ENCODE results near the gene ARFGEF2.
"Not testable (repeated sequence)": the region's sequence is repeated elsewhere in the genome, so short reads cannot be mapped to it uniquely, and the experiment has no call there.

Gene ARFGEF2

GRCh38 chr20:48962976-48963771 is 41.7 kb downstream of the ARFGEF2 start:
- H3K4me1 ChIP-seq (ENCODE audit: control insufficient read depth in 2 of 2, insufficient read depth in 2 of 2, low read length in 2 of 2): no peaks in the 10 kb centered on the region
- H3K36me3 ChIP-seq (ENCODE audit: control insufficient read depth in 2 of 2, insufficient read depth in 2 of 2, low read length in 2 of 2): peaks cover 30 to 53% of the 10 kb centered on the region in 2 donors
- H3K4me3 ChIP-seq (ENCODE audit: low read length in 2 of 2): no peak overlapping the region
- H3K9ac ChIP-seq (ENCODE audit: low read depth in 1 of 2, low read length in 2 of 2): no peak overlapping the region
- no peaks in the 10 kb centered on the region for H3K27me3 ChIP-seq (ENCODE audit: control insufficient read depth in 2 of 2, insufficient read depth in 2 of 2, low read length in 2 of 2)
- peak overlapping the region; percentile 48 to 73 for H3K27ac ChIP-seq (ENCODE audit: low read depth in 2 of 2, low read length in 2 of 2)
- H3K9me3 ChIP-seq (ENCODE audit: control insufficient read depth in 2 of 2, low read length in 2 of 2): no peaks in the 10 kb centered on the region

GRCh38 chr20:48965189-48965910 is 43.8 kb downstream of the ARFGEF2 start:
- H3K36me3 ChIP-seq (ENCODE audit: control insufficient read depth in 2 of 2, insufficient read depth in 2 of 2, low read length in 2 of 2): peaks cover 41 to 54% of the 10 kb centered on the region in 2 donors
- H3K4me3 ChIP-seq (ENCODE audit: low read length in 2 of 2): no peak overlapping the region
- H3K27me3 ChIP-seq (ENCODE audit: control insufficient read depth in 2 of 2, insufficient read depth in 2 of 2, low read length in 2 of 2): no peaks in the 10 kb centered on the region
- no peaks in the 10 kb centered on the region for H3K4me1 ChIP-seq (ENCODE audit: control insufficient read depth in 2 of 2, insufficient read depth in 2 of 2, low read length in 2 of 2)
- no peak overlapping the region for H3K27ac ChIP-seq (ENCODE audit: low read depth in 2 of 2, low read length in 2 of 2)
- H3K9ac ChIP-seq (ENCODE audit: low read depth in 1 of 2, low read length in 2 of 2): no peak overlapping the region
- H3K9me3 ChIP-seq (ENCODE audit: control insufficient read depth in 2 of 2, low read length in 2 of 2): no peaks in the 10 kb centered on the region

- Histone ChIP-seq H3K36me3 (ENCODE audit: control insufficient read depth in 2 of 2, insufficient read depth in 2 of 2, low read length in 2 of 2) (peaks cover 61 to 69% of the 10 kb centered on the region in 2 donors), H3K4me1 (ENCODE audit: control insufficient read depth in 2 of 2, insufficient read depth in 2 of 2, low read length in 2 of 2) (no peaks in the 10 kb centered on the region), H3K27me3 (ENCODE audit: control insufficient read depth in 2 of 2, insufficient read depth in 2 of 2, low read length in 2 of 2) (no peaks in the 10 kb centered on the region), H3K9me3 (ENCODE audit: control insufficient read depth in 2 of 2, low read length in 2 of 2) (no peaks in the 10 kb centered on the region), H3K27ac (ENCODE audit: low read depth in 2 of 2, low read length in 2 of 2) (no peak overlapping the region), H3K9ac (ENCODE audit: low read depth in 1 of 2, low read length in 2 of 2) (no peak overlapping the region), H3K4me3 (ENCODE audit: low read length in 2 of 2) (no peak overlapping the region)
Measured at GRCh38 chr20:48970681-48971365, 49.3 kb downstream of the ARFGEF2 start.

- Histone ChIP-seq H3K27me3 (ENCODE audit: control insufficient read depth in 2 of 2, insufficient read depth in 2 of 2, low read length in 2 of 2) (no peaks in the 10 kb centered on the region), H3K9ac (ENCODE audit: low read depth in 1 of 2, low read length in 2 of 2) (no peak overlapping the region), H3K4me1 (ENCODE audit: control insufficient read depth in 2 of 2, insufficient read depth in 2 of 2, low read length in 2 of 2) (no peaks in the 10 kb centered on the region), H3K4me3 (ENCODE audit: low read length in 2 of 2) (no peak overlapping the region), H3K9me3 (ENCODE audit: control insufficient read depth in 2 of 2, low read length in 2 of 2) (no peaks in the 10 kb centered on the region), H3K27ac (ENCODE audit: low read depth in 2 of 2, low read length in 2 of 2) (no peak overlapping the region), H3K36me3 (ENCODE audit: control insufficient read depth in 2 of 2, insufficient read depth in 2 of 2, low read length in 2 of 2) (peaks cover 57 to 67% of the 10 kb centered on the region in 2 donors)
Measured at GRCh38 chr20:48971956-48972355, 50.4 kb downstream of the ARFGEF2 start.

GRCh38 chr20:48972816-48973215 is 51.3 kb downstream of the ARFGEF2 start:
- H3K36me3 ChIP-seq (ENCODE audit: control insufficient read depth in 2 of 2, insufficient read depth in 2 of 2, low read length in 2 of 2): peaks cover 52 to 61% of the 10 kb centered on the region in 2 donors
- H3K9me3 ChIP-seq (ENCODE audit: control insufficient read depth in 2 of 2, low read length in 2 of 2): no peaks in the 10 kb centered on the region
- H3K4me3 ChIP-seq (ENCODE audit: low read length in 2 of 2): no peak overlapping the region
- no peaks in the 10 kb centered on the region for H3K27me3 ChIP-seq (ENCODE audit: control insufficient read depth in 2 of 2, insufficient read depth in 2 of 2, low read length in 2 of 2)
- H3K9ac ChIP-seq (ENCODE audit: low read depth in 1 of 2, low read length in 2 of 2): no peak overlapping the region
- no peaks in the 10 kb centered on the region for H3K4me1 ChIP-seq (ENCODE audit: control insufficient read depth in 2 of 2, insufficient read depth in 2 of 2, low read length in 2 of 2)
- H3K27ac ChIP-seq (ENCODE audit: low read depth in 2 of 2, low read length in 2 of 2): no peak overlapping the region

- H3K9ac ChIP-seq (ENCODE audit: low read depth in 1 of 2, low read length in 2 of 2): no peak overlapping the region
- H3K27ac ChIP-seq (ENCODE audit: low read depth in 2 of 2, low read length in 2 of 2): no peak overlapping the region
- peaks cover 32 to 43% of the 10 kb centered on the region in 2 donors for H3K36me3 ChIP-seq (ENCODE audit: control insufficient read depth in 2 of 2, insufficient read depth in 2 of 2, low read length in 2 of 2)
- no peaks in the 10 kb centered on the region for H3K9me3 ChIP-seq (ENCODE audit: control insufficient read depth in 2 of 2, low read length in 2 of 2)
- no peaks in the 10 kb centered on the region for H3K4me1 ChIP-seq (ENCODE audit: control insufficient read depth in 2 of 2, insufficient read depth in 2 of 2, low read length in 2 of 2)
- H3K27me3 ChIP-seq (ENCODE audit: control insufficient read depth in 2 of 2, insufficient read depth in 2 of 2, low read length in 2 of 2): no peaks in the 10 kb centered on the region
- H3K4me3 ChIP-seq (ENCODE audit: low read length in 2 of 2): no peak overlapping the region
Measured at GRCh38 chr20:48975955-48976354, 54.4 kb downstream of the ARFGEF2 start.

- not testable (repeated sequence) for H3K9me3 ChIP-seq (ENCODE audit: control insufficient read depth in 2 of 2, low read length in 2 of 2); H3K9ac ChIP-seq (ENCODE audit: low read depth in 1 of 2, low read length in 2 of 2); H3K4me3 ChIP-seq (ENCODE audit: low read length in 2 of 2); H3K27ac ChIP-seq (ENCODE audit: low read depth in 2 of 2, low read length in 2 of 2); H3K27me3 ChIP-seq (ENCODE audit: control insufficient read depth in 2 of 2, insufficient read depth in 2 of 2, low read length in 2 of 2); H3K4me1 ChIP-seq (ENCODE audit: control insufficient read depth in 2 of 2, insufficient read depth in 2 of 2, low read length in 2 of 2)
- H3K36me3 ChIP-seq (ENCODE audit: control insufficient read depth in 2 of 2, insufficient read depth in 2 of 2, low read length in 2 of 2): peaks cover 31 to 46% of the 10 kb centered on the region in 2 donors
Measured at GRCh38 chr20:48979980-48980379, 58.5 kb downstream of the ARFGEF2 start.

GRCh38 chr20:48983423-48984400 is 62.2 kb downstream of the ARFGEF2 start:
- Histone ChIP-seq H3K27ac (ENCODE audit: low read depth in 2 of 2, low read length in 2 of 2) (no peak overlapping the region), H3K4me3 (ENCODE audit: low read length in 2 of 2) (no peak overlapping the region), H3K9me3 (ENCODE audit: control insufficient read depth in 2 of 2, low read length in 2 of 2) (no peaks in the 10 kb centered on the region), H3K9ac (ENCODE audit: low read depth in 1 of 2, low read length in 2 of 2) (no peak overlapping the region), H3K4me1 (ENCODE audit: control insufficient read depth in 2 of 2, insufficient read depth in 2 of 2, low read length in 2 of 2) (no peaks in the 10 kb centered on the region), H3K36me3 (ENCODE audit: control insufficient read depth in 2 of 2, insufficient read depth in 2 of 2, low read length in 2 of 2) (peaks cover 53 to 65% of the 10 kb centered on the region in 2 donors), H3K27me3 (ENCODE audit: control insufficient read depth in 2 of 2, insufficient read depth in 2 of 2, low read length in 2 of 2) (no peaks in the 10 kb centered on the region)

- Histone ChIP-seq H3K36me3 (ENCODE audit: control insufficient read depth in 2 of 2, insufficient read depth in 2 of 2, low read length in 2 of 2) (peaks cover 63 to 72% of the 10 kb centered on the region in 2 donors), H3K4me3 (ENCODE audit: low read length in 2 of 2) (no peak overlapping the region), H3K27ac (ENCODE audit: low read depth in 2 of 2, low read length in 2 of 2) (no peak overlapping the region), H3K4me1 (ENCODE audit: control insufficient read depth in 2 of 2, insufficient read depth in 2 of 2, low read length in 2 of 2) (no peaks in the 10 kb centered on the region), H3K9ac (ENCODE audit: low read depth in 1 of 2, low read length in 2 of 2) (no peak overlapping the region), H3K27me3 (ENCODE audit: control insufficient read depth in 2 of 2, insufficient read depth in 2 of 2, low read length in 2 of 2) (no peaks in the 10 kb centered on the region), H3K9me3 (ENCODE audit: control insufficient read depth in 2 of 2, low read length in 2 of 2) (no peaks in the 10 kb centered on the region)
Measured at GRCh38 chr20:48984575-48985219, 63.2 kb downstream of the ARFGEF2 start.

Measured in mucosa of rectum (tissue), 2 donors.